AG08396 (cell line): Measurements from ENCODE around the gene NKG7.

Experiments used
- DNase-seq: peaks from one replicate; pipeline ENCODE4 v3.0.0; 2012; ENCODE audit warnings: low spot score, mixed read lengths

NKG7 gene

DNA sequence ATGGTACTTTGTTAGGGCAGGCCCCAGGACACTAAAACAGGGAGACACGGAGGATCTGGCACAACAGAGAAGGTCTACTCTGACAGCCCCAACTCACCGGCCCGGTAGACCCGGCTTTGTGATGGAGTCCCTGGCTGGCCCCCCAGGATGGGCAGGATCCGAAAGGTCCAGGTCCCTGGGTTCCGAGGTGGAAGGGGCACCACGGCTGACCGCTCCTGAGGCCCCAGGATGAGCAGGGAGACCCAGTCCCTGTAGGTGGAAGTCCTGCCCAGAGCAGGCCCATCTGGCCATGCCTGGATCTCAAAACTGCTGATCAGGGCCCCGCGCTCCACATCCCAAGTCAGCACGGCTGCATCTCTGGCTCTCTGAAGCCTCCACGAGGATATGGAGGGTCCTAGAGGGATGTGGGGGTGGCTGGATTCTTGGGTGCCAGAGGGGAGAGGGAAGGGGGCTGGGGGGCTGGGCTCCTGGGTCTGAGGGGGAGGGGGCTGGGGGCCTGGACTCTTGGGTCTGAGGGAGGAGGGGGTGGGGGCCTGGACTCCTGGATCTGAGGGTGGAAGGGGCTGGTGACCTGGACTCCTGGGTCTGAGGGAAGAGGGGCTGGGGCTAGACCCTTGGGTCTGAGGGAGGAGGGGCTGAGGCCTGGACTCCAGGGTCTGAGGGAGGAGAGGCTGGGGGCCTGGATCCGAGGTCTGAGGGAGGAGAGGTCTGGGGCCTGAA lies 35.2 kb downstream of the NKG7 start:
- DNase-seq = no peak

DNA sequence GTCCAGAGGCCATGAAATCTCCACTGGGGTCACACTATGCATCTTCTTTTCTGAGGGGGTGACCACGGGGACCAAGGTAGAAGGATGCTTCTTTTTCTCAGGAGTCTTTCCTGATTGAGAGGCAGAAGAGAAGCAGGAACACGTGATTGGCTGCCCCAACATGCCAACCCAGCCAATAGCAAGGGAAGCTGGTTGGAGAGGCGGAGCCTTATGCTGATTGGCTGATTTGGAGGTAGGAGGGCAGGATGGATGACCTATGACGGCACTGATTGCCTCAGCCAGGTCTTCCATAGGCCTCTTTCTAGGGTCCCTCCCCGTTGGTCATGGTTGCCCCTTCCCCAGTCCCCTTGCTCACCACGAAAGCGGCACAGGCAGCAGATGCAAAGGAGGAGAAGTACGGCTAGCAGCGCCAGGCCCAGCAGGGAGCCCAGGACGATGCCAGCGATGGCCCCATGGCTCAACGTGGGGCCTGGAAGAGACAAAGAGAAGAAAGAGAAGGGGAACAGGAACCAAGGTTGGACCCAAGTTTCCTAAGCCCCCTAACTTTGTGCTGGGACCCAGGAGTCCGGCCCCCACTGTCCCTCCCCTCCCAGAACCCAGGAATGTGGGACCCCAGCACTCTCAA lies 38.5 kb downstream of the NKG7 start:
- no peak for DNase-seq

DNA sequence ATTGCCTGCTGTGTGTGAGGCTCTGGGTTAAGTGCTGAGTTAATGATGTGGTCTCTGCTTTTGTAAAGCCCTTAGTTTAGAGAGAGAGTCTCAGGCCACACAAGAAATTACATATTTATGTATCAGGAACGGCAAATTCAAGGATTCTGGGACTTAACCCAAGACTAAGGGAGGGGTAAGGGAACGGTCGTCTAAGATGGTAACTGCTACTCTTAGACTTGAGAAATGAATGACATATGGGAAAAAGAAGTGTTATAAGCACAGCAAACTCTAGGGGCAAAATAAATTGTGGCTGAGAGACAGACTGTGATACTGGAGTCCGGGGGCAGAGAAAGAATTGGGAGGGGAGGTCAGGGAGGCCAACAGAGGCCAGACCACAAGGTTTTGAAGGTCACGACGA lies 40.7 kb downstream of the NKG7 start:
- no peak for DNase-seq

DNA sequence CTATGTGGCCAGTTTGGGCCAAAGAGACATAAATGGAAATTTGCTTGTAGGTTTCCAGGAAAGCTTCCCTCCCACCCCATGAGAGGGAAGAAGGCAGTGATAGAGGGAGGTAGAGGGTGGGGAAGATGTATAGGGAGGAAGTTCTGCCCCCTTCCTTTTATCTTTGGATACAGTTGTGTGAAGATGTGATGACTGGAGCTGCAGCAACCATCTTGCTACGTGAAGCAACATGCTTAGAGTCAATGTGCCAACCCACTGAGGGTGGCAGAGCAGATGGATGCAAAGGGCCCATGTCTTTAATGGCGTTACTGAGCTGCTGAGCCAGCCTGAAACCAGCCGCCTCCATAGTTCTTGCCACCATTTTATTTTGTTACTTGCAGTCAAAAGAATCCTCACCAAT lies 41.3 kb downstream of the NKG7 start:
- no peak for DNase-seq

DNA sequence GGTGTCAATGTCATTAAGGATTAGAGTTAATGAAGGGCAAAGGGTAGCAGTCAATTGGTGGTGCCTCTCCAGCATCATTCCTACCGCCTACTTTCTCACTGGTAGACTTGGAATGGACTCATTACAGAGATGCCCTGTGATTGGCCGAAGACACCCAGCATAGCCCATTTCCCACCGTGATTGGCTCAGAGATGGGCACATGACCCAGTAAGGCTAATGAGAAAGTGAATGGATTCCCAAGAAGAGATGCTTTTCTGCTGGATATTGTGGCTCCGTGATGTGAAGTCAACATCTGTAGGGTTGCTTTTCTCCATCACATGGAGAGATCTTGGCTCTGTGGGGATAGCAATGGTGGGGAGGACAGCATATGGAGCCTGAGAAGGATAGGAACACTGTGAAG lies 42.1 kb downstream of the NKG7 start:
- DNase-seq = no peak

DNA sequence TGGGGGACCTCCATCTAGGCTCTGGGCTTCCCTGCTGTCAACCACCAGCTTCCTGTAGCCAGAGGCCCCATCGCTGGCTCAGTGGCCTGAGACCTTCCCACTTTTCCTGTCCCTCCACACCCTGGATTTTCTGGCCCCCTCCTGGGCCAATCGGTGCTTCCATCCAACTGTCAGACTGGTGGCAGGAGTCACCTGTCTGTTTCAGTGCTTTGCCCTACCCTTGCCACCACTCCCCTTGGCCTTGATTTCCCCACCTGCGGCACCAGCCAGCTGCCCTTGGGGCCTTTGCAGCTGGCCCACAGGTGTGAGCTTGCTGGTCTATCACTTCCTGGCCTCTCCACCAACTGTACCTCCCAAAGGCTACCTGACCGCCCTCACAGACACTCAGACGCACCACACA lies 43.0 kb downstream of the NKG7 start:
- no peak for DNase-seq

DNA sequence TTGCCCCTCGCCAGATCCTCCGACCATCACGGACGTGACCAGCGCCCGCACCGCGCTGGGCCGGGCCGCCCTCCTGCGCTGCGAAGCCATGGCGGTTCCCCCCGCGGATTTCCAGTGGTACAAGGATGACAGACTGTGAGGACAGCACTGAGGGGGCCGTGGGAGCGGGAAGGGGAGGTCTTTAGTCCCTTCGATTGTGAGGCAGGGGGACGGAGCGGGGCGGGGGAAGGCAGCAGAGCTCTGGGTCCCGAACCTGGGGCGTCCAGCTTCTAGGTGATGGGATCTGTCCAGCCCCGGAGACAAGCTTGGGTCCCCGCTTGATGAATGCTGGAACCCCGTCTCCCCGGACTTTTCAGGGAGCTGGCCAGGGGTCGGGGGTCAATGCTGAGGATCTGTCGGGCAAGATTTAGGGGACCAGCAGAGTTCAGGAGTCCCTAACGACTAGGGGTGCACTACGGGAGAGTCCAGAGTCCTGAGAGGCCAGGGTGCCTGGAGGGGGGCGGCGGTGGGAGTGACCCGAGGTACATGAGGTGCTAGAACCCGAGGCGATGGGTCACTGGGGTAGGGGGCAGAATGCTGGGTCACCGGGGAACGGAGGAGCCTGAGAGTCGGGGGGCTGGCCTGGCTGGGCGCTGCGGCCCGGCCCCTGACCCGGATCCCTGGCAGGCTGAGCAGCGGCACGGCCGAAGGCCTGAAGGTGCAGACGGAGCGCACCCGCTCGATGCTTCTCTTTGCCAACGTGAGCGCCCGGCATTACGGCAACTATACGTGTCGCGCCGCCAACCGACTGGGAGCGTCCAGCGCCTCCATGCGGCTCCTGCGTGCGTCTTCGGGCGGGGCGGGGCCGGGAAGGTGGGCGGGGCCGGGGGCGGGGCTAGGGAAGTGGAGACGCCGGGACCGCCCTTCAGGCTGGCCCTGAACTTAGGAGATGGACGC lies 45.1 kb downstream of the NKG7 start:
- peak; percentile 90 for DNase-seq

DNA sequence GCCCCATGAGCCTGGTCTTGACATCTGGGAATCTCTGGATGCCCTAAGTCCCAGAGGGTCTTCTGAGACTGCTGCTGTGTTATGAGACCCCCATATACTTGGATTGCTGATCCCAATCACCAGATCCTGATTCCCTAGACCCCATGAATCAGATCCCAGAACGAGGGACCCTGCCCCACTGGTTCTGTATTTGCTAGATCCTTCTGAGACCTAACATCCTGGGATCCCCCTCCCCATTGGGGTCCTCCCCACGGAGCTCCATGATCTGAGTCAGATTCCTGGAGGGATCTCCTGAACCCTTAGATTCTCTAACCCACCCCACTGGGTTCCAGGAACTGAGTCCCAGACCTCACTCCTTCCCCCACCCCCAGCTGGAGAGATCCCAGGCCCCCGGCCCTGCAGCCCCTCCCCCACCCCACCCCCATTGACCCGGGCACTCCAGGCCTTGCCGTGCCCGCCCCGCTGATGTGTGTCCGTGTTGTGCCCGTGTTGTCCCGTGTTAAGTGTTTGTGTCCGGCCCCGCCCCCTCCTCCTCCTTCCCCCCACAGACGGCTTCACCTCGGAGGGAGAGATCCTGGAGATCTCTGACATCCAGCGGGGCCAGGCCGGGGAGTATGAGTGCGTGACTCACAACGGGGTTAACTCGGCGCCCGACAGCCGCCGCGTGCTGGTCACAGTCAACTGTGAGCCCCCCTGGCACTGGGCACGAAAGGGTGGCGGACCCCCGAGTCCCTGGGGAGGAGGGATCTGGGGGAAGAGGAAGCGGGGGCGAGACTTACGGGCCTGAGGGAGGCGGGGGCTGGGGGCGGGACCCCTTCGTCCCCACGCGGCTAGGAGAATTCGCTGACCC lies 46.0 kb downstream of the NKG7 start:
- no peak for DNase-seq

DNA sequence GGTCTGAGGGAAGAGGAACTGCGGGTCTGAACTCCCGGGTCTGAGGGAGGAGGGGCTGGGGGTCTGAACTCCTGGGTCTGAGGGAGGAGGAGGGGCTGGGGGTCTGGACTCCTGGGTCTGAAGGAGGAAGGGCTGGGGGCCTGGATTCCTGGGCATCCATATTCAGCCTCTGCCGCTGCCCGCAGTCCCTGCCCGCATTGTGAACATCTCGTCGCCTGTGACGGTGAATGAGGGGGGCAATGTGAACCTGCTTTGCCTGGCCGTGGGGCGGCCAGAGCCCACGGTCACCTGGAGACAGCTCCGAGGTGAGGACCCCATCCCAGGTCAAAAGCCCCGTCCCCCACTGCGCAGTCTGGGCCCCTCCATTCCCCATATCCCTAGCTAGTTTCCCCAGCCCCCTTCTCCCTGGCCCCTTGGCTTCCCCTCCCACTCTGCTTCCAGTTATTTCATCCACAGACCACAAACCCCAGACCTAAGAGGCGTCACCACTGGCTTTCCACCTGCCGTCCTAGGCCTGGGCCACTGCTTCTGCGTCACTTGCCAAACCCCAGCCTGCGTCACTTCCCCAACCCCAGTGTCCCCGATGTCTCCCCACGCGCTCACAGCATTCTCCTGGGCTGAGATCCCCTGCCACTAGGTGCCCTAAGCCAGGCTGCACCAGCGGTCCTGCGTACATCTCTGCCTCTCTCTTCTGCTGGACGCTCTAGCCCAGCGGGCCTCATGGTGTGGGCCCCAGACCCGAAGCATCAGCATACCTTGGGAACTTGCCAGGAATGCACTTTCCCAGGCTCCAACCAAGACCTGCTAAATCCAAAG lies 47.1 kb downstream of the NKG7 start:
- no peak for DNase-seq

DNA sequence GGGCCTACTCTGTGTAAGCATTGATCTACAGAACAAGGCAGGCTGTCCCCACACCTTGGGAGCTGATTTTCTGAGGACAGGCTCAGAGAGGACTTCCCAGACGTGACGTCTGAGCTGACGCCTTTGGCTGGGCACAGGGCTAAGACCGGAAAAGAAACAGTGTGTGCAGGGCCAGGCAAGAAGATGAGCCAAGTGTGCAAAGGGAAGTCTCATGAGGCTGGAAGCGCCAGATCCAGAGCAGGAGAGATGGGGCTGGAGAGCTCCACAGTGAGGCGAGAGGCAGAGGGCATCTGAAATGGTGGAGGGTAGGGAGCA lies 48.3 kb downstream of the NKG7 start:
- DNase-seq = no peak

DNA sequence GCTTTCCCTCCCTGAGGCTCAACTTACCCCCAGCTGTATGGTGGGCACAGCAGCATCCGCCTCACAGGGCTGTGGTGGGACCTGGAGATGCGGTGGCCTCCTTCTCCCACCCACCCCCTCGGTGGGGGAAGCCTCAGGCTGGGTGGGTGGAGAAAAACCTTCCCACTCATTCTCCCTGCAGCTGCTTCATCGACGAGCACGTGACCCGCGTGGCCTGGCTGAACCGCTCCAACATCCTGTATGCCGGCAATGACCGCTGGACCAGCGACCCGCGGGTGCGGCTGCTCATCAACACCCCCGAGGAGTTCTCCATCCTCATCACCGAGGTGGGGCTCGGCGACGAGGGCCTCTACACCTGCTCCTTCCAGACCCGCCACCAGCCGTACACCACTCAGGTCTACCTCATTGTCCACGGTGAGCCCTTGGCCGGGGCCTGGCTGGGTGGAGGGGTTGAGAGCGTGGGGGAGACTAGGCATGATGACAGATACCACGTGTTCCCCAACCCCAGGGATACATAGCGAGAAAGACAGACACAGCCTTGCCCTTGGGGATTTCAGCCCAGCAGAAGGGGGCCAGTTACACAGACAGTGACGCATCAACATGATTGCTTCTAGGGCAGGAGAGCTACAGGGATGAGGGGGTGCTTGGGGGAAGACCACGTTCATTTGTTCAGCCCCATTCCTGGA lies 48.8 kb downstream of the NKG7 start:
- no peak for DNase-seq

DNA sequence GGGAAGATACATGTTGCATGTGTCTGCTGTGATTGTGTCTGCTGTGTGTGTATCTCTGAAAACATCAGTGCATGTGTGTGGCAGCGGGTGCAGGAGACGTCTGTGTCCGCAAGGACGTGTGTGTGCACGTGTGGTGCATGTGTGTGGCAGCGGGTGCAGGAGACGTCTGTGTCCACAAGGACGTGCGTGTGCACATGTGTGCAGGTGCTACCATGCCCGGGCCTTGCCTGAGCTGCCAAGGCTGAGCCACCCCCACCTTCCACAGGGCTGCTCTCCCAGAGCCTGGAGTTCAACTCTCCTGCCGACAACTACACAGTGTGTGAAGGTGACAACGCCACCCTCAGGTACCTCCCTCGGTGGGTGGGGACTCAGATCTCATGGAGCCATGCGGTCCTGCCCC lies 50.7 kb downstream of the NKG7 start:
- DNase-seq = no peak
